Hair follicle dermal papilla cell (primary cell): ENCODE measurements around the gene ZNF226. TPM values are rescaled to one million over a fixed set of nuclear protein-coding genes. Genes with fewer than 3 reads are reported as not detected.

ENCODE experiments used
- total RNA-seq: library from RNA; depleted of rRNA; stranded (reverse); fragments of >200 nt; gene quantifications from 2 replicates; pipeline ENCODE4 v1.2.3, GENCODE V29; 2012

ZNF226 gene
- total RNA-seq = 17.6 and 17.8 TPM in 2 replicates

DNA sequence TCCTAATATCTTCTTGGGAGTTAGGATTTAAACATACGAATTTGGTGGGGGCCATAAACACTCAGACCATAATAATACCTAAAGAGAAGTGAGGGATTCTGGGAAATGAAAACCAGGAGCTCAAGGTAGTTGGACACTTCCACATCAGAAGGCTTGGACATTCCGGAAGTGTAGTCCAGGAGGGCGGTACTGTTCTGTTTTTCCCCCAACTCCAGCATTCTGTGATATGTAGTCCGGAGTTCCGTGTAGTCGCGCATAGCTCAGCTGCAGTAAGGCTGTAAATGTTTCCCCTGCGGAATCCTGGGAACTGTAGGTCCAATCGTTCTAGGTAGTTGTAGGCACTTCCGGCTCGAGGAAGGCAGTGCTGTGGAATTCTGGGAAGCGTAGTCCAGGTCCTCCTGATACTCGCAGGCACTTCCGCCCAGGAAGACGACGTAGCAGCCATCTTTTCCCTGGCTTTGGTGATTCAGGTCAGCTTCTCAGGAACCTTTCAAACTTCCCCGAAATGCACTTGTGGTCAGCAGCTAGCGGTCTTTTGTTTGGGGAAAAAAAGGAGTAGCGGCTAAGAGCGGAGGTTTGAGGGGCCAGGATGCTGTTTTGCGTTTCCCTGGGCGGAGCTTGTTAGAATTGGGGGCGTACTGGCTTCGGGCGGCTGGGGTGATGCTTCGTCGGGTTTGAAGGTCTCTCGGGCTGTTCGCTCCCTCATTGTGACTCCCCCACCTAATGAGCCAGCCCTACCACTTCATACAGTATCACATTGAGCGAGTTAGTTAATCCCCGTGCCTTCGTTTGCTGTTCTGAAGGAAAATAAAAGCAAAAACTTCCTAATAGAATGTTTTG, at the start of gene ZNF226:
TSS of gene ZNF226 (plus strand) at position 428 of the 840 bp plus-strand sequence. CDS start 4,981 bp downstream, outside the sequence.

GRCh38 chr19:44141191-44142058, 23.5 kb upstream of the ZNF226 start, which contains the start of gene ZNF234:
Gene ZNF234, plus strand, starts transcription at chr19:44141554. Its CDS starts 3,079 bp downstream, at chr19:44144633.

GRCh38 chr19:44212250-44212865, 47.5 kb downstream of the ZNF226 start, which contains the start of gene ZNF227:
Gene ZNF227, plus strand, starts transcription at chr19:44212532. Its CDS starts 5,261 bp downstream, at chr19:44217793.

Other genes starting within 250 kb of the ZNF226 start
- gene ZNF45, start 229.8 kb upstream of the ZNF226 start, total RNA-seq = 14.3 and 20.4 TPM in 2 replicates
- 13.1 and 14.4 TPM in 2 replicates for gene ZNF221, start 213.9 kb upstream of the ZNF226 start, total RNA-seq
- 8.0 and 13.3 TPM in 2 replicates for gene ZNF155, start 180.9 kb upstream of the ZNF226 start, total RNA-seq
- 3.2 and 3.7 TPM in 2 replicates for gene ZNF230, start 162.1 kb upstream of the ZNF226 start, total RNA-seq
- 6.2 and 6.9 TPM in 2 replicates for gene ZNF222, start 139.7 kb upstream of the ZNF226 start, total RNA-seq
- 5.2 and 6.2 TPM in 2 replicates for gene ZNF223, start 113.1 kb upstream of the ZNF226 start, total RNA-seq
- 3.2 and 3.4 TPM in 2 replicates for gene ZNF284, start 92.9 kb upstream of the ZNF226 start, total RNA-seq
- gene ZNF224, start 70.7 kb upstream of the ZNF226 start, total RNA-seq = 32.1 and 38.9 TPM in 2 replicates
- gene ZNF225, start 51.7 kb upstream of the ZNF226 start, total RNA-seq = 5.6 and 6.5 TPM in 2 replicates
- 10.6 and 12.0 TPM in 2 replicates for gene ZNF234, start 23.5 kb upstream of the ZNF226 start, total RNA-seq
- 14.9 and 15.7 TPM in 2 replicates for gene ZNF227, start 47.4 kb downstream of the ZNF226 start, total RNA-seq
- gene ZNF233, start 94.8 kb downstream of the ZNF226 start, total RNA-seq = 1.1 and 1.9 TPM in 2 replicates
- gene ZNF235, start 139.9 kb downstream of the ZNF226 start, total RNA-seq = 5.7 and 7.5 TPM in 2 replicates
- gene ZNF112, start 191.6 kb downstream of the ZNF226 start, total RNA-seq = 7.9 and 9.1 TPM in 2 replicates
- gene ZNF285, start 236.5 kb downstream of the ZNF226 start, total RNA-seq = 2.8 and 2.9 TPM in 2 replicates